Iris pigment epithelial cell (primary cell): ENCODE data around the gene CHSY3.

ENCODE experiments used
- DNase-seq: peaks from one replicate; pipeline ENCODE4 v3.0.0-alpha.2; 2011; ENCODE audit warnings: low read depth

CHSY3 gene

DNA sequence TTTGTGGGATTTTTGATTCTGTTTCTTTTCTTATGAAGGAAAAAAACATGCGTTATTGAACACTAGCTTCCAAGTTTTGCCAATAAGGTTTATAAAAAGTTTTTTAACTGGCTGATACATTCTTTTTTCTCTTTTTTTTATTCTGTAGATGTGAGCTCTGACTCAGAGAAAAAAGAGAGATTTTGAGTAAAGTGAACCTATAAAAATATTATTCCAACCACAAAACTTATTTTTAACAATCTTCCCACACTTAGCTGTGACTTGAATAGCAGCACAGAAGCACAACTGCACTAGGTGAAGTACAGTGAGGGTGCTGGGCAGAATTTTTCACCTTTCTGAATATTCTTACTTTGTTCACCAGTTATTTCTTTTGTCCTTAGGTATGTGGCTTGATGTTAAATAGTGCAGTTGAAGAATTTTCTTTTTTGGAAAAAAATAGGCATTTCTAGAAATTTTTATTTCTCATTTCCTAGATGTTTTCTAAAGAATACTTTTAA lies 41.6 kb downstream of the CHSY3 start:
- DNase-seq, result no peak

DNA sequence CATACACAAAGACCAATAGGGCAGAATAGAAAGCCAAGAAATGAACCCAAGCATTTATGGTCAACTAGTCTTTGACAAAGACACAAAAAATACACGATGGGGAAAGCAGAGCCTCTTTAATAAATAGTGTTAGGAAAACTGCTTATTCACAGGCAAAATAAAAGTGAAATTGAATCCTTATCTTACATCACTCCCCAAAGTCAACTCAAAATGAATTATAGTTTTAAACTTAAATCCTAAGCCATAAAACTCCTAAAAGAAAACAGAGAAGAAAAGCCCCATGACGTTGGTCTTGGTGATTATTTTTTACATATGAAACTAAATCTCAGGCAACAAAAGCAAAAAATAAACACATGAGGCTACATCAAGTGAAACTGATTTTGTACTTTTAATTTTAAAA lies 46.8 kb downstream of the CHSY3 start:
- no peak for DNase-seq

DNA sequence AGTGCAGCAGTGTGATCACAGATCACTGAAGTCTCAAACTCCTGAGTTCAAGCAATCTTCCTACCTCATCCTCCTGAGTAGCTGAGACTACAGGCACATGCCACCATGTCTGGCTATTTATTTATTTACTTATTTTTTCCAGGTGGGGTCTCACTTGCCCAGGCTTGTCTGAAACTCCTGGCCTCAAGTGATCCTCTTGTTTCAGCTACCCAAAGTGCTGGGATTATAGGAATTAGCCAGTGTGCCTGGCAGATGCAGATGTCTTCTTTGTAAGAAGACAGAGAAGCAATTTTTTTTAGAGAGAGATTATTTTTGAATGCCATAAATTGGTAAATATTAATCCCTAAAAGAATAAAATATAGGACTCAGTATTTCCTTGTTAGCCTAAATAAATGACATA lies 54.3 kb downstream of the CHSY3 start:
- no peak for DNase-seq

DNA sequence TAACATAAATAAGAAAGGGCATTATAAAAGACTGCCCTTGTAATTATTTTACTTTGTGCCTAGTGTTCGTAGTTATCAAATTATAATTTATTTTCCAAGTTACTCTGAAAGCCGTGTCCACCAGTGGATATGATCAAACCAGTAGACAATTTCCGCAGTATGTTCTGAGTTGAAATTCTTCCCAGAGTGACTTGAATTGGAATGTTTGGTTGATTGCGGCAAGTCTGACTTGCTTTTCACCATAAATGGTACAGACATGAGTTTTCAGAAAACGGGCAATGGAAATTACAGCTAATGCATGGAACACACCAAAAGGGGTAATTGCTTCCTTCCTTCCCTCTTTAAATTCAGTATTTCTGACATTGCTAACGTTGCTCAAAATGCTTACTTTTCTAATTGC lies 56.6 kb downstream of the CHSY3 start:
- DNase-seq, result peak; percentile 7

DNA sequence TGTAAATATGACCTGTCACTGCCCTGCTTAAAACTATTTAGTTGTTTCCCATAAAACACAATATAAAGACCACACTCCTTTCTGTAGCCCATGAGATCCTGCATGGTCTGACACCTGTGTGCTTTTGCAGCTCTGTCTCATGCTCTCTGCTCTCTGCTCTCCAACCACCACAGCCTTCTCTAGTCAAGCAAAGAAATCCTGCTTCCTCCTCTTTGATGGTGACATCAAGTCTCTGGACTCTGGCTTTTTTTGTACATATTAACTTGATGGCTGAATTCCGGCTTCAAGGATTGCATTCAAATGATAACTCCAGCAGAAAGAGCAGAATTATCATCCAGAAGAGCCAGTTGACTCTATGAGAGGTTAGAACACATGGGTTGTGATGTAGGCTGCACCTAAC lies 58.2 kb downstream of the CHSY3 start:
- no peak for DNase-seq

GRCh38 chr5:129963359-129963758 lies 59.1 kb downstream of the CHSY3 start:
- peak; percentile 89 for DNase-seq

GRCh38 chr5:129966071-129966470 lies 61.8 kb downstream of the CHSY3 start:
- no peak for DNase-seq

- no peak for DNase-seq
Observed at GRCh38 chr5:129971714-129972113, 67.4 kb downstream of the CHSY3 start.

GRCh38 chr5:129972465-129973141 lies 68.3 kb downstream of the CHSY3 start:
- DNase-seq, result no peak

DNA sequence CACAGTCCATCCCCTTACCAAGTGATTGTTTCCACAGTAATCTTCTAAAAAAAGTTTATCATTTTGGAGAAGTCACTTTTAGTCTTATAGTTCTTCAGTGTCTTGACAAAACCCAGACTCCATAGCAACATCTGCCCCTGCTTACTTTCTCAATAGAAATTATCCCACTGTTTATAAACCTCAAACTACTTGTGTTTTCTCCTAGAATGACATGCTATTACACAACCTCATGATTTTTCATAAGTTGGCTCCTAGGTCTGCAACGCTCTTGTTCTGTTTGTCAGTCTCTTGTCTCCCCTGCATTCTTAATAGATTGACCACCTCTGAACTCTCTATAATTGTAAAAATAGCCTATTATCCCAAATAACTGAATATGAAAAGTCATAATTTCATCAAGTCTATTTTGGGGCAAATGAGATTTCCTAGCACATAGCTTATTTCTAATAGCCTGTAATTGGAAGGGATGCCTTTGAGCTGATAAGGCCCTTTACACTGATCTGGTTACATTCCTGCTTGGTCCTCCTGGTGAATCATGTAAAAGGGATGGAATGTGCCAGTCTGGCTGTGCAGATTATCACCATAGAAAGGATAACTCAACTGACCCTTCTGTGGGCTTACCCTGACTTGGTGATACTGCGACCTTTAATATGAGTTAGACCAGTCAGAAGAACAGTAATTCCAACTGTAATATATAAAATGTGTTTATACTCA lies 69.6 kb downstream of the CHSY3 start:
- DNase-seq, result peak; percentile 66

DNA sequence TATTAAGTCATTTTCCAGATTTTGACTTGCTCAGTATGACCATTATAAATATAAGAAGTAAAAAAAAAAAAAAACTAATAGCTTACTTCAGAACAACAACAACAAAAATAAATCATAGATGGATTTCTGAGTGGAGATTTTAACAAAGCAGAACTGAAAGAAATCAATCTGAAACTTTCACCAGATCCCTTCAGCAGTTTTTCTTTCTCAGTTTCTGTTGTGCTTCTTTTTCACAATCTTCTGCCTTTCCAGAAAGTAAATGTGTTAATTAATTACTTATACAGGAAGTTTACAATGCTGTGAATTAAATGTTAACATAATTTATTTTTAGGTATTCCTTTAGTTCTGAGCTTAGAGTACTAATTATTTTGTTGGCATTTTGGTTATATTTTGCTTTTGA lies 73.5 kb downstream of the CHSY3 start:
- DNase-seq, result no peak

DNA sequence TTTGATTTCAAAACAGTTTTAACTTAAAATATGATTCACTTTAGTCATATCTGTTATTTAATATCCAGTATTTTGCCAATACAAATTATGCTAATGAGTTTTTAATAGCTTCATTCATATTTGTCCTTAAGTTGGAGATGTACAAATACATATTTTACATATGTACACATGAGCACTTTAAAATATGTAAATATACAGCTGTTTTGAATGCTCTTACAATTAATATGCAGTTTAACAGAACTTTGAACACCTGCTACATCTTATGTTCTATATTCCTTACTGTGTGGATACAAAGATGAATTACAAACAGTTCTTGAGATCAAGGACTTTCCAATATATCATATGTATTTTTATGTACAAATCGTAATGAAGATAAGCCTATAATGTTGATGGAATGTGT lies 74.0 kb downstream of the CHSY3 start:
- no peak for DNase-seq

- no peak for DNase-seq
Observed at GRCh38 chr5:129988453-129988852, 84.2 kb downstream of the CHSY3 start.

GRCh38 chr5:129991780-129992179 lies 87.5 kb downstream of the CHSY3 start:
- DNase-seq, result no peak

GRCh38 chr5:129996896-129997295 lies 92.6 kb downstream of the CHSY3 start:
- DNase-seq, result peak; percentile 69

DNA sequence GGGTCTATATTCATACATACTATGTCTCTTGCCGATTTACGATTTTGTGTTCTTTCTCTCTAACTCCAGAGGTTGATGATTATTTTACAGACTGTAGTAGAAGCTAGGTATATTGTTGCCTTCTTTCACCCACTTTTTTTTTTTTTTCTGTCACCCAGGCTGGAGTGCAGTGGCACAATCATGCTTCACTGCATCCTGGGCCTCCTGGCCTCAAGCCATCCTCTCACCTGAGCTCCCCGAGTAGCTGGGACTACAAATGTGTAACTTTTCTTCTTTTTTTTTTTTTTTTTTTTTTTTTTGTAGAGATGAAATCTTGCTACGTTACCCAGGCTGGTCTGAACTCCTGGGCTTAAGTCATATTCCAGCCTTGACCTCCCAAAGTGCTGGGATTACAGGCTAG lies 96.2 kb downstream of the CHSY3 start:
- DNase-seq, result no peak

DNA sequence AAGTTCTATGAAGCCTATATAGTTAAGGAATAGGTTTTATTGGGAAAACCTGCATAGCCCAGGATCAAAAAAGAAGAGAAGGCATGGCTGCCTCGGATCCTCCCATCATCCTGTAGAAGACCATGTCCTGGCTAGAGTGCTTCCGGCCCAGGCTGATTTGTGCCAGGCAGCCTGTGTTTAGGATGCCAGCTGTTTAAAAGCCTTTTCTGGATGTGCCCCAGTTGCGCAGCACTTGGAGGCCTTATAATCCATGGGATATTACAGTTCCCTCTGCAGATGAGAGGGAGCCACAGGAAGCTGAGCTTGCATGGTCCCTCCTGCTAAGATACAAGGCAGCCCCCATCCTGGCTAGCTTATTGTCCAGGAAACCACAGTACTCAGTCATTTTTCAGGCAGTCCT lies 97.9 kb downstream of the CHSY3 start:
- no peak for DNase-seq

GRCh38 chr5:130002876-130003275 lies 98.6 kb downstream of the CHSY3 start:
- DNase-seq, result no peak

DNA sequence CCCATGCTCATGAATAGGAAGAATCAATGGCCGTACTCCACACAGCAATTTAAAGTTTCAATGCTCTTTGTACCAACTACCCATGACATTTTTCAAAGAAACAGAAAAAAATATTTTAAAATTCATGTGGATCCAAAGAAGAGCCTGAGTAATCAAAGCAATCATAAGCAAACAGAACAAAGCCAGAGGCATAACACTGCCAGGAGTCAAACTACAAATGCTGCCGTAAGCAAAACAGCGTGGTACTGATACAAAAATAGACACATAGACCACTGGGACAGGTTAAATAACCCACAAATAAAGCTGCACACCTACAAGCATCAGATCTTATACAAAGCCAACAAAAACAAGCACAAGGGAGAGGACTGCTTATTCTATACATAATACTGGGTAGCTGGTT lies 107.7 kb downstream of the CHSY3 start:
- no peak for DNase-seq

DNA sequence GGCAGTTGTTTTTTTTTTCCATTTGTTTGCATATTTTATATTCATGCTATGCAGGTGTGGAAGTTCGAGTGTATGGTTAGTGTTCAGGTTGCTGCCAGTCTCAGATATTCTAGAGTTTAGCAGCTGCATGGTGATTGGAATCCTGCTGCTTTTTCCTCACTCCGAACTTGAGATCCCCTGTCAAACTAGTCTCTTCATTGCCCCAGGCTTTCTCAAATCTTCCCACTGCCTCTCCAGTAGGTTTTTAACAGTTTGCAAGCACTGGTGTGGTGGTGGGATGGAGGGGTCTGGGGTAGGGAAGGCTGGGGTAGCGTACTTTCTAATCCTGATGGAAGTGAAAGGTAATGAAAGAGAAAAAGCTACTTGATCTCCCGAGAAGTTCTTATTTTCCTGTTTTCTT lies 112.9 kb downstream of the CHSY3 start:
- no peak for DNase-seq

DNA sequence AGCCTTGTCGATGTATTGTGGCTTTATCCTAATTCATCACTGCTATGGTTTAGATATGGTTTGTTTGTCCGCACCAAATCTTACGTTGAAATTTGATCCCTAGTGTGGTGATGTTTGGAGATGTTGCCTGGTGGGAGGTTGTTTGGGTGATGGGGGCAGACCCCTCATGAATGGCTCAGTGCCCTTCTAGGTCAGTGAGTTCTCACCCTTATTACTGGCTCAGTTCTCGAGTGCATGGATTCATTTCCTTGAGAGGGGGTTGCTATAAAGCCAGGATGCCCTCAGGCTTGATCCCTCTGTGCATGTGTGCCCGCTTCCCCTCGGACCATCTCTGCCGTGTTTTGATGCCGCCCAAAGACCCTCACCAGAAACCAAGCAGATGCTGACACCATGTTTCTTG lies 114.4 kb downstream of the CHSY3 start:
- no peak for DNase-seq

DNA sequence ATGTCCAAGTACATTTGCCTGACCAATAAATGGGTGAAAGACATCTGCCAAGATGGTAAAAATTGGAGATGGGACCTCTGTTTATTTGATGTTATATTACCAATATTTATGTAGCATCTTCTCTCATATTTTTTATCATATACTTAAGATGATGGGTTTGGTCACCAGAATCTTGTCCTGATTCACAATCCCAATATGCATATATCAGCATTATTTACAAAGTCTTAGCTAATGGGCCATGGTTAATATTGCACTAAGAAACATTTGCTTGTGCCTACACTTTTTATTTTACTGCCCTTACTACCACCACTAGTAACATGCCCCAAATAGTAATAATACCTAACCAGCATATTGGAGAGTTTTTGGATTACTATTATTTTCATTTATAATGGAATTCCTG lies 116.7 kb downstream of the CHSY3 start:
- no peak for DNase-seq

GRCh38 chr5:130021876-130022275 lies 117.6 kb downstream of the CHSY3 start:
- no peak for DNase-seq

DNA sequence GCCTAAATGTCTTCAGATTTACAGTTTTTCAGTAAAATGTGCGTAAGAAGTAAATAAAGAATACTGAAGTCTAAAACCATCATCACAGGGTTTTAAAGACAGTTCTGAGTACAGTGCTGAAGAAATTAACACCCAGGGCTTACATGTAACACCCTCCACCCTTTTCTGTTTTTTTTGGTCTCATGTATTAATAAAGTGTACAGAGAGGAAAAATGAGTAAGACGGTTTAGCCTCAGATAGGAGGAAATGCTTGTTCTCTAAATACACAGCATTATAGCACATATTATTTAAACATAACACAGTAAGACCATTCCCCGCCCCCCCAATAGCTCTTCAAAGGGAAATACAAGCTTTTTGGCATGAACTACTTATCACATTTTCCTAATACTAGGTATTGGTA lies 119.3 kb downstream of the CHSY3 start:
- DNase-seq, result no peak
